KMS-11 (cell line): ENCODE results near the gene ZBTB7C.

Experiments used
- H2AFZ ChIP-seq: fragments of 200-600 bp; sonication (generic); 2 replicates; pipeline ENCODE4 v1.6.1; 2016; ENCODE audit warnings: antibody characterized with exemption, mixed run types, low read depth
- H3K27ac ChIP-seq: fragments of 200-600 bp; sonication (generic); 2 replicates; pipeline ENCODE4 v1.6.1; 2016; ENCODE audit warnings: mild to moderate bottlenecking, mixed run types
- H3K27me3 ChIP-seq: fragments of 200-600 bp; sonication (generic); 2 replicates; pipeline ENCODE4 v1.6.1; 2017; ENCODE audit warnings: mild to moderate bottlenecking, low read depth, mixed run types, moderate library complexity; ENCODE audit not compliant: insufficient read depth
- H3K36me3 ChIP-seq: fragments of 200-600 bp; sonication (generic); 2 replicates; pipeline ENCODE4 v1.6.1; 2017; ENCODE audit warnings: mild to moderate bottlenecking, mixed run types; ENCODE audit not compliant: insufficient read depth
- H3K4me1 ChIP-seq: fragments of 200-600 bp; sonication (generic); 2 replicates; pipeline ENCODE4 v1.6.1; 2016; ENCODE audit warnings: mild to moderate bottlenecking, low read depth, mixed run types; ENCODE audit not compliant: poor library complexity, severe bottlenecking
- H3K4me2 ChIP-seq: fragments of 200-600 bp; sonication (generic); 2 replicates; pipeline ENCODE4 v1.7.0; 2016; ENCODE audit warnings: mild to moderate bottlenecking, mixed run types
- H3K4me3 ChIP-seq: fragments of 200-600 bp; sonication (generic); IDR thresholded peaks from 2 replicates; pipeline ENCODE4 v1.6.1; 2017; ENCODE audit warnings: low read depth, low read length, mixed read lengths; ENCODE audit not compliant: insufficient read depth
- H3K79me2 ChIP-seq: fragments of 200-600 bp; sonication (generic); 2 replicates; pipeline ENCODE4 v1.6.1; 2016; ENCODE audit warnings: low read depth, mixed run types; ENCODE audit not compliant: insufficient read depth
- H3K9ac ChIP-seq: fragments of 200-600 bp; sonication (generic); 2 replicates; pipeline ENCODE4 v1.6.1; 2016; ENCODE audit warnings: mild to moderate bottlenecking, mixed run types
- H4K20me1 ChIP-seq: fragments of 200-600 bp; sonication (generic); 2 replicates; pipeline ENCODE4 v1.6.1; 2016; ENCODE audit warnings: mild to moderate bottlenecking, mixed run types; ENCODE audit not compliant: insufficient read depth
- TF ChIP-seq, protein P1 (sequence below): fragments of 200-600 bp; sonication (generic); conservative IDR thresholded peaks from 2 replicates; pipeline ENCODE4 v1.6.1; 2017; ENCODE audit warnings: low read depth, mild to moderate bottlenecking, antibody characterized with exemption, low read length, moderate library complexity, mixed read lengths

The ZBTB7C gene

DNA sequence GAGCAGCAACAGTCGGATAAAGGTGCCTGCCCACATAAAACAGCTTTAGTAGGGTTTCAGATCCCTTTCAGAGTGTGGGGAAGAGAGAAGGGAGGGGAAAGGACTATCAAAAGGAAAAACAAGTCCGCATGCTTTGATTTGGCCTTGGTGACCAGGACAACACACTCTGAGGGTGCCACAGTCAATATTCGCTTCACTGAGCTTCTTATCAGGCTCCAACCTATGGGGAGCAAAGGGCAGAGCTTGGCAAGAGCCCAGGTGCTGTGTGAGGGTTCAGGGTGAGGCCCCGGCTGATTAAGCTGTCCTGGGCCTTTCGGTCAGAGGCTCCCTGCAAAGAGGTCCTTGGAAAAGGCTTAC lies 241.3 kb downstream of the ZBTB7C start:
- Histone ChIP-seq H3K36me3 (no peaks in the 10 kb centered on the region), H3K4me2 (no peak overlapping the region), H3K9ac (no peak overlapping the region), H3K27me3 (no peaks in the 10 kb centered on the region), H3K4me3 (no peak overlapping the region), H3K27ac (no peak overlapping the region), H3K79me2 (no peaks in the 10 kb centered on the region), H2AFZ (no peak overlapping the region), H3K4me1 (no peaks in the 10 kb centered on the region), H4K20me1 (no peaks in the 10 kb centered on the region)
- TF ChIP-seq, protein P1, sequence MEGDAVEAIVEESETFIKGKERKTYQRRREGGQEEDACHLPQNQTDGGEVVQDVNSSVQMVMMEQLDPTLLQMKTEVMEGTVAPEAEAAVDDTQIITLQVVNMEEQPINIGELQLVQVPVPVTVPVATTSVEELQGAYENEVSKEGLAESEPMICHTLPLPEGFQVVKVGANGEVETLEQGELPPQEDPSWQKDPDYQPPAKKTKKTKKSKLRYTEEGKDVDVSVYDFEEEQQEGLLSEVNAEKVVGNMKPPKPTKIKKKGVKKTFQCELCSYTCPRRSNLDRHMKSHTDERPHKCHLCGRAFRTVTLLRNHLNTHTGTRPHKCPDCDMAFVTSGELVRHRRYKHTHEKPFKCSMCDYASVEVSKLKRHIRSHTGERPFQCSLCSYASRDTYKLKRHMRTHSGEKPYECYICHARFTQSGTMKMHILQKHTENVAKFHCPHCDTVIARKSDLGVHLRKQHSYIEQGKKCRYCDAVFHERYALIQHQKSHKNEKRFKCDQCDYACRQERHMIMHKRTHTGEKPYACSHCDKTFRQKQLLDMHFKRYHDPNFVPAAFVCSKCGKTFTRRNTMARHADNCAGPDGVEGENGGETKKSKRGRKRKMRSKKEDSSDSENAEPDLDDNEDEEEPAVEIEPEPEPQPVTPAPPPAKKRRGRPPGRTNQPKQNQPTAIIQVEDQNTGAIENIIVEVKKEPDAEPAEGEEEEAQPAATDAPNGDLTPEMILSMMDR, result no peak

DNA sequence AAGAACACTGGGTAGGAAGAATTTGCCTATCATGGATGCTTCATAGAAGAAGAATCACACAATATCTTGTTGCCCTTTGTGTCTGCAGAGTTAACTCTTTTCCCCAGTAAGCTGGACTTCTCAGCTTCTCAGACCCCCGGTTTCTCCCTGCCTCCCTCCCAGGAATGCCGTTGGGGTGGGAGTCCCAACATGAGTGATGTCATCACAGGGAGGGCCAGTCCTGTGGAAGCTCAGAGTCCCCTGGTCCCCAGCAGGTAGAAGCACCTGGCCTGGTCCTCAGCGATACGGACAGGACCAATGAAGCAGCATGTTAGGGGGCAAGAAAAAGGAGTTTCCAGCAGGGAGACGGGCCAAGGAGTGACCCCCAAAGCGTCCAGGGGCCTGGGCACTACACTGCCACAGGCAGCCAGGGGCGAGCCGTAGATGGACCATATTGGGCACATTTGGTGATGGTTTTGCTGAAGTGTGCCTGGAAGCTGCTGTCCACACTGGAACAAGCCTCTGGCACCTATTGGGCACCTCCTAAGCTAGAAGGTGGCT lies 242.8 kb downstream of the ZBTB7C start:
- Histone ChIP-seq H3K27me3 (no peaks in the 10 kb centered on the region), H3K36me3 (no peaks in the 10 kb centered on the region), H3K27ac (no peak overlapping the region), H3K9ac (no peak overlapping the region), H2AFZ (no peak overlapping the region), H3K79me2 (no peaks in the 10 kb centered on the region), H3K4me1 (peaks cover 7% of the 10 kb centered on the region), H3K4me3 (no peak overlapping the region), H4K20me1 (no peaks in the 10 kb centered on the region), H3K4me2 (no peak overlapping the region)
- TF ChIP-seq, protein P1, result no peak

DNA sequence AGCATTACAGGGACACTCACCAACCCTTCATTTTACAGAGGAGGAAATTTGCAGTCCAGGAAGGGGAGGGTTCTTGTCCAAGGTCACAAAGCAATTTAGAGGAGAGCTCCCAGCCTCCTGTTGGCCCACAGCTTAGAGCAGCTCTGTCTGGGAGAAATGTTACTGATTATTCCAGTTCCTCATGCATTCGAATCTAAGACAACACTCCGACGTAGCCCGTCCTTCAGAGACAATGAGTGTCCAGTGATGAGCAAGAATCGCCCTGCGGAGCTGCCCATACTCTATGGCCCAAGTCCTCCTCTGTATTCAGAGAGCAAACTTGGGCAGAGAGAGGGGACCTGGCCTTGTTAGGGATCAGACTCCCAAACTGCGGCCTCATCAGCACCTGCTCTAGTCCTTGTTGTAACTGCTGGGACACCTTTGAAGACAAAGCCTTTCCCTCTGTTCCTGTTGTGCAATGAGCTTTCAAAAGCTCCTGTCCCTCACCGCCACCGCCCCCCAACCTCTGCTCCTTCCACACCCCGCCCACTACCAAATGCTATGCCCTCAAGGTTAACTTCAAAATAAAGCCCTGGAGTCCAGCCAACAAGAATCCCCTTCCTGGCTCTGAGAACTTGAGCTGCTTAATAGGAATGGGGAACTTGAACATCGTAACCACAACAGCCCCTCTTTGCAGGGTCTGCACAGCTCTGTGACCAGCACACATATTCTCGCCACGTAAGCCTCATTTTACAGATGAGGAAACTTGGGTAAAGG lies 243.9 kb downstream of the ZBTB7C start:
- no peak overlapping the region for H3K27ac ChIP-seq
- TF ChIP-seq, protein P1, result no peak
- H3K4me3 ChIP-seq, result no peak overlapping the region
- H3K27me3 ChIP-seq, result no peaks in the 10 kb centered on the region
- H3K79me2 ChIP-seq, result no peaks in the 10 kb centered on the region
- H3K9ac ChIP-seq, result no peak overlapping the region
- H4K20me1 ChIP-seq, result no peaks in the 10 kb centered on the region
- H2AFZ ChIP-seq, result no peak overlapping the region
- peaks cover 7% of the 10 kb centered on the region for H3K4me1 ChIP-seq
- no peaks in the 10 kb centered on the region for H3K36me3 ChIP-seq
- no peak overlapping the region for H3K4me2 ChIP-seq

DNA sequence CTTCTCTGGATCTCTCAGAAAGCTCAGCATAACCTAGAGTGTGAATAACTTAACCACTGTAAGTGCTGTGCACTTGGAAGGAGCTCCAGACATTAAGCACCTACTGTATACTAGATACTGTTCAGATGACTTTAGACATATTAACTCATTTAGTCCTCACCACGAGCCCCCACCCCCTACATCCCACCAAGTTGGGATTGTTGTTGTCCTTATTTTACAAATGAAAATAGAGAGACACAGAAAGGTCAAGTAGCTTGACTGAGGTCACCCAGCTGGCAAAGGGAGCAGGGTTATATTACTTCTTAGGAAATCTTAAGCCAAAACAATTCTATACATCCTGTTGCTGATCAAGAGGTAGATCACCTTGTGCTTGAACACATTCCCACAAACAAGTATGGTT lies 244.5 kb downstream of the ZBTB7C start:
- no peak overlapping the region for H3K27ac ChIP-seq
- no peak overlapping the region for H2AFZ ChIP-seq
- no peak overlapping the region for H3K4me3 ChIP-seq
- no peaks in the 10 kb centered on the region for H3K36me3 ChIP-seq
- no peaks in the 10 kb centered on the region for H3K79me2 ChIP-seq
- no peak overlapping the region for H3K9ac ChIP-seq
- no peaks in the 10 kb centered on the region for H4K20me1 ChIP-seq
- H3K4me1 ChIP-seq, result peaks cover 7% of the 10 kb centered on the region
- TF ChIP-seq, protein P1, result no peak
- H3K4me2 ChIP-seq, result no peak overlapping the region
- no peaks in the 10 kb centered on the region for H3K27me3 ChIP-seq
